ENCODE results near the gene FSTL4. TPM values are rescaled to one million over a fixed set of nuclear protein-coding genes. Genes with fewer than 3 reads are reported as not detected.

The FSTL4 gene
- total RNA-seq, 4 donors from 2014 or later, result 0.41 TPM; not detected in 3

GRCh38 chr5:133523961-133524586, 88.3 kb downstream of the FSTL4 start:
- Histone ChIP-seq H3K27me3 (no peaks in the 10 kb centered on the region), H3K36me3 (no peaks in the 10 kb centered on the region), H3K4me1 (no peaks in the 10 kb centered on the region), H3K4me3 (no peak overlapping the region), H3K9me3 (no peaks in the 10 kb centered on the region), H3K27ac (no peak overlapping the region)
- TF ChIP-seq CTCF (IDR thresholded peaks at IDR 0.05) (no peak), POLR2A (IDR thresholded peaks at IDR 0.05) (no peak)
- DNase-seq, result no peak
- intact Hi-C loops (cut with DNase I; ENCODE audit: low total_unique reads), result no loop called here

- Histone ChIP-seq H3K4me1 (no peaks in the 10 kb centered on the region), H3K4me3 (no peak overlapping the region), H3K27ac (no peak overlapping the region), H3K9me3 (no peaks in the 10 kb centered on the region), H3K36me3 (no peaks in the 10 kb centered on the region), H3K27me3 (no peaks in the 10 kb centered on the region)
- no peak for DNase-seq
- intact Hi-C loops (cut with DNase I; ENCODE audit: low total_unique reads), result no loop called here
- no peak for TF ChIP-seq POLR2A (IDR thresholded peaks at IDR 0.05)
- TF ChIP-seq CTCF (IDR thresholded peaks at IDR 0.05), result no peak
Measured at GRCh38 chr5:133523013-133523658, 89.2 kb downstream of the FSTL4 start.

- intact Hi-C loops (cut with DNase I; ENCODE audit: low total_unique reads), result no loop called here
Measured at GRCh38 chr5:133521801-133522200, 90.5 kb downstream of the FSTL4 start.

GRCh38 chr5:133520991-133521706, 91.2 kb downstream of the FSTL4 start:
- intact Hi-C loops (cut with DNase I; ENCODE audit: low total_unique reads), result no loop called here
- no peaks in the 10 kb centered on the region for H3K9me3 ChIP-seq
- no peak for DNase-seq

More at GRCh38 chr5:133521801-133522200, 90.5 kb downstream of the FSTL4 start:
- Histone ChIP-seq H3K4me3 (no peak overlapping the region), H3K27ac (no peak overlapping the region), H3K27me3 (no peaks in the 10 kb centered on the region), H3K9me3 (no peaks in the 10 kb centered on the region), H3K36me3 (no peaks in the 10 kb centered on the region), H3K4me1 (no peaks in the 10 kb centered on the region)
- no peak for TF ChIP-seq CTCF (IDR thresholded peaks at IDR 0.05)
- no peak for DNase-seq

More at GRCh38 chr5:133520991-133521706, 91.2 kb downstream of the FSTL4 start:
- no peak overlapping the region for H3K4me3 ChIP-seq
- no peak for TF ChIP-seq CTCF (IDR thresholded peaks at IDR 0.05)
- no peak for TF ChIP-seq POLR2A (IDR thresholded peaks at IDR 0.05)
- no peaks in the 10 kb centered on the region for H3K27me3 ChIP-seq
- no peaks in the 10 kb centered on the region for H3K36me3 ChIP-seq
- no peaks in the 10 kb centered on the region for H3K4me1 ChIP-seq
- H3K27ac ChIP-seq, result no peak overlapping the region

All from uterus (tissue), 4 donors.